Large intestine (tissue), 3 donors: ENCODE data around the gene COG6. TPM values are rescaled to one million over a fixed set of nuclear protein-coding genes. Genes with fewer than 3 reads are reported as not detected.

Experiments used
- DNase-seq, 2 donors: peaks; one replicate each; pipeline versions ENCODE4 v3.0.0 to v3.0.0-alpha.2; 2013
- H3K27ac ChIP-seq: one replicate; pipeline ENCODE4 v1.5.1; 2013; ENCODE audit warnings: low read length
- H3K27me3 ChIP-seq: 2 replicates; pipeline ENCODE4 v1.6.1; 2013; ENCODE audit warnings: low read length; ENCODE audit not compliant: control insufficient read depth, insufficient read depth
- H3K36me3 ChIP-seq: 2 replicates; pipeline ENCODE4 v1.6.1; 2013; ENCODE audit warnings: low read length; ENCODE audit not compliant: control insufficient read depth, insufficient read depth
- H3K4me1 ChIP-seq: one replicate; pipeline ENCODE4 v1.6.1; 2013; ENCODE audit warnings: low read length; ENCODE audit not compliant: control insufficient read depth, insufficient read depth
- H3K4me3 ChIP-seq: one replicate; pipeline ENCODE4 v1.5.1; 2013; ENCODE audit warnings: low read length
- H3K9me3 ChIP-seq: one replicate; pipeline ENCODE4 v1.6.1; 2013; ENCODE audit warnings: mild to moderate bottlenecking, low read depth, low read length, moderate library complexity; ENCODE audit not compliant: control insufficient read depth
- whole genome bisulfite sequencing: methylation state at CpG from one replicate; pipeline ENCODE4 v1.1.5; 2013; ENCODE audit warnings: low lambda C conversion rate; ENCODE audit not compliant: insufficient coverage; 5-methylcytosine and 5-hydroxymethylcytosine counted together
- polyA plus RNA-seq: library from polyadenylated mRNA; unstranded; fragments of 120-200 nt; gene quantifications from one replicate; pipeline ENCODE4 v1.2.1, GENCODE V29; 2013

COG6 gene
- polyA plus RNA-seq, 1 donor: 27.7 TPM

DNA sequence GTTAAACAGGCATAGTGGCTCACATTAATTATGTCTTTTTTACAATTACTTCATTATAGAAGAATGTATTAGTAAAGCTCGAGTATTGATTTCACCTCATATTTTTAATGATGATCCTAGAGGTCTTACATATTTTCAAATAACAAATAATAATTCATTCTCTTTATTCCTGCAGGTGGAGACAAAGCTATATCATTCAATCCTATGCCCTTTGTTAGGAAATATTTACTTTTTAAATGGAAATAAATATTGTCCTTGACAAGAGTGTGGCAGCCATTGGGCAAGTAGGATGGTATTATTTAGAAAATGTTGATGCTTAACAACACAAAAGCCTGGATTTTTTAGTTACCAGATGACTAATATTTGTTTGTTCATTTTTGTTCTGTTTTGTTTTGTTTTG, 127.6 kb downstream of the COG6 start:
- H3K4me3 ChIP-seq: no peak overlapping the region
- no peaks in the 10 kb centered on the region for H3K27me3 ChIP-seq
- no peak overlapping the region for H3K27ac ChIP-seq
- H3K9me3 ChIP-seq: no peaks in the 10 kb centered on the region
- no peaks in the 10 kb centered on the region for H3K4me1 ChIP-seq
- WGBS: no CpG with 5 or more reads among the region's 1 CpG
- H3K36me3 ChIP-seq: no peaks in the 10 kb centered on the region
- no peak for DNase-seq

- DNase-seq: no peak
- Histone ChIP-seq H3K27me3 (no peaks in the 10 kb centered on the region), H3K9me3 (no peaks in the 10 kb centered on the region), H3K4me3 (no peak overlapping the region), H3K27ac (no peak overlapping the region), H3K36me3 (no peaks in the 10 kb centered on the region), H3K4me1 (no peaks in the 10 kb centered on the region)
- WGBS: no CpG with 5 or more reads among the region's 1 CpG
Observed at GRCh38 chr13:39784347-39784746, 128.9 kb downstream of the COG6 start.

DNA sequence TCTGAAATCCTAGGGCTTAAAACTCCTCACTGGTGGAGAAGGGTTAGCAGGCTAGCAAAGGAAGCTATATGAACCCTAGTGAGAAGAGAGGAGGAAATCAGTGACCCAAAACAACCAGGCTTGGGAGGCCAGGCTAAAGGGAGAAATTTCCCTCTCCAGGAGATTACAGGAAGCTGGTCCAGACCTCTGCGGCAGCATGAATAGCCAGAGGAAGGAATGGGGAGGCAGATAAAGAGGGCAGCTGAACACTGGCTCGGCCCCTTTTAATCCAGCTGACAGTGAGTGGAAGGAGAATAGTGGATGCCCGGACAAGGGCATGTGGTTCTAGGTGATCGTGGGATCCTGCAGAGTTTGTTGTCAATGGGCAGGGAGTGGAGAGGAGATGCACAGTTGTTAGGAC, 130.6 kb downstream of the COG6 start:
- Histone ChIP-seq H3K4me1 (no peaks in the 10 kb centered on the region), H3K27me3 (no peaks in the 10 kb centered on the region), H3K27ac (no peak overlapping the region), H3K4me3 (no peak overlapping the region), H3K9me3 (no peaks in the 10 kb centered on the region), H3K36me3 (no peaks in the 10 kb centered on the region)
- no CpG with 5 or more reads among the region's 4 CpGs for WGBS
- DNase-seq: no peak

DNA sequence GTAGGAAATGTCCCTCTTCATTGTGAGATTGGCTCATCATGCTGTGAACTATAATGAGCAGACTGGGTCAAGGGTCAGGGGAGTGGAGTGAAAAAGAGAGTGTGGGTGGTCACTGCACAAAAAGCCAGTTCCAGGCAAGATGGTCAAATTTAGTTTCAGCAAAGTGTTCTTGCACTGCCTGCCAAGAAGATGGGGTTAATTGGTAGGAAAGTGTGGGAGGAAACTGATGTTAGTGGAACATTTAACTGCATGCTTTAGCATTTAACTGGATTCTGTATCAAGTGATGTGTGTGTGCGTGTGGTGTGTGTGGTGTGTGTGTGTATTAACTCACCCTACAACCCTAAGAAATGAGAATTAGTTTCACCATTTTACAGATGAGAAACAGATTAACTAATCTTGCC, 131.6 kb downstream of the COG6 start:
- WGBS: no CpG with 5 or more reads among the region's 1 CpG
- no peaks in the 10 kb centered on the region for H3K4me1 ChIP-seq
- no peak overlapping the region for H3K4me3 ChIP-seq
- no peaks in the 10 kb centered on the region for H3K9me3 ChIP-seq
- H3K36me3 ChIP-seq: no peaks in the 10 kb centered on the region
- H3K27ac ChIP-seq: no peak overlapping the region
- no peak for DNase-seq
- no peaks in the 10 kb centered on the region for H3K27me3 ChIP-seq

- Histone ChIP-seq H3K4me1 (no peaks in the 10 kb centered on the region), H3K27me3 (no peaks in the 10 kb centered on the region), H3K4me3 (no peak overlapping the region), H3K27ac (no peak overlapping the region), H3K36me3 (no peaks in the 10 kb centered on the region), H3K9me3 (no peaks in the 10 kb centered on the region)
- 80% methylated on average over 1 of the region's 5 CpGs for WGBS
- DNase-seq: no peak
Observed at GRCh38 chr13:39788102-39788501, 132.6 kb downstream of the COG6 start.

DNA sequence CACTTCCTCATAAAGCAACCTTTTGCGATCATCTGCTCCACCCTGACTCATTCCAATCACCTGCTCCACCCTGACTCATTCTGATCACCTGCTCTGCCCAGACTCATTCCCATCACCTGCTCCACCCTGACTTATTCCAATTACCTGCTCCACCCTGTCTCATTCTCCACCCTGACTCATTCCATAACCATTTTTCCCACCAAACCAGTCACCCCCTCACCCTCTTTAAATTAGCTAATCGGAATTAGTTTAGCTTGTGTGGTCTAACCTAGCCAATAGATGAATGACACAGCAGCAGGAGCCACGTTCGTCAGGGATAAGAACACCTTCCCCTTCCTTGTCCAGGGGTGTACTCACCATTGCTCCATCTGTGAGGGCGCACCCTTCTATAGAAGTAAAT, 134.0 kb downstream of the COG6 start:
- no peaks in the 10 kb centered on the region for H3K4me1 ChIP-seq
- no peak overlapping the region for H3K27ac ChIP-seq
- no peaks in the 10 kb centered on the region for H3K36me3 ChIP-seq
- no peaks in the 10 kb centered on the region for H3K9me3 ChIP-seq
- H3K27me3 ChIP-seq: no peaks in the 10 kb centered on the region
- no peak overlapping the region for H3K4me3 ChIP-seq
- no peak for DNase-seq
- 92% methylated on average over 1 of the region's 5 CpGs for WGBS

Other genes with a start within 250 kb of the COG6 start
- 22.6 TPM for gene LHFPL6, start 52.5 kb upstream of the COG6 start, polyA plus RNA-seq